H1 (cell line): ENCODE measurements around the gene ZNF689. TPM values are rescaled to one million over a fixed set of nuclear protein-coding genes. Genes with fewer than 3 reads are reported as not detected.

Source experiments
- CTCF ChIA-PET: fragments of 300-600 bp; sonication (Branson Sonifier 250); formaldehyde crosslinking; loops from one replicate; lab custom pipeline; 2021; ENCODE audit not compliant: partially characterized antibody; lab: Charles Lee
- POLR2A ChIA-PET: fragments of 300-600 bp; sonication (Branson Sonifier 250); formaldehyde crosslinking; loops from one replicate; lab custom pipeline; 2021; ENCODE audit warnings: inconsistent platforms; ENCODE audit not compliant: partially characterized antibody; lab: Charles Lee
- DNase-seq, 2 experiments: peaks; one replicate each; pipeline versions ENCODE4 v3.0.0 to v3.0.0-alpha.2; 2010 to 2022; ENCODE audit warnings: low spot score in 2 of 2, low read depth in 1 of 2, mixed read lengths in 1 of 2
- FAIRE-seq: peaks from 2 replicates; lab custom pipeline; 2011; peaks lifted over from hg19 to GRCh38; lab: Jason Lieb, UNC
- H2AFZ ChIP-seq: 2 replicates; pipeline ENCODE4 v1.8.1; 2012; ENCODE audit warnings: low read length, inconsistent platforms
- H2AK5ac ChIP-seq: 2 replicates; pipeline ENCODE4 v1.6.1; 2013; ENCODE audit warnings: low read depth, low read length
- H2BK120ac ChIP-seq: replicated peaks from 2 replicates; pipeline ENCODE3; 2013; ENCODE audit warnings: low read depth, low read length, inconsistent platforms
- H2BK12ac ChIP-seq: 2 replicates; pipeline ENCODE4 v1.6.1; 2013; ENCODE audit warnings: low read depth, low read length
- H2BK15ac ChIP-seq: 2 replicates; pipeline ENCODE4 v1.6.1; 2013; ENCODE audit warnings: low read length
- H2BK20ac ChIP-seq: 2 replicates; pipeline ENCODE4 v1.6.1; 2013; ENCODE audit warnings: low read length
- H2BK5ac ChIP-seq: 2 replicates; pipeline ENCODE4 v1.6.1; 2013; ENCODE audit warnings: low read depth, low read length
- H3K14ac ChIP-seq: 2 replicates; pipeline ENCODE4 v1.6.1; 2013; ENCODE audit warnings: inconsistent platforms; ENCODE audit not compliant: insufficient read length
- H3K18ac ChIP-seq: 2 replicates; pipeline ENCODE4 v1.6.1; 2013; ENCODE audit warnings: low read length; ENCODE audit errors: extremely low read depth
- H3K23ac ChIP-seq: 2 replicates; pipeline ENCODE4 v1.6.1; 2013; ENCODE audit warnings: inconsistent platforms; ENCODE audit not compliant: insufficient read length
- H3K23me2 ChIP-seq: 2 replicates; pipeline ENCODE4 v1.6.1; 2013; ENCODE audit warnings: low read depth, low read length
- H3K27ac ChIP-seq: 2 replicates; pipeline ENCODE4 v1.6.1; 2011; ENCODE audit warnings: low read depth, low read length, inconsistent platforms
- H3K27me3 ChIP-seq, 4 experiments: replicated peaks in 1 of 4; 1 replicate in 1 of 4; 2 replicates in 3 of 4; pipeline versions ENCODE4 v1.6.1 to v1.8.1; 2011 to 2013; ENCODE audit warnings: low read length in 3 of 4, mild to moderate bottlenecking in 3 of 4, inconsistent platforms in 2 of 4, mixed read lengths in 2 of 4, moderate library complexity in 1 of 4; ENCODE audit not compliant: control insufficient read depth in 3 of 4, insufficient read depth in 3 of 4; ENCODE audit errors: extremely low read depth in 1 of 4
- H3K36me3 ChIP-seq, 4 experiments: 2 replicates each; pipeline versions ENCODE4 v1.6.1 to v1.8.1; 2011 to 2013; ENCODE audit warnings: mild to moderate bottlenecking in 4 of 4, low read length in 3 of 4, moderate library complexity in 2 of 4, control low read depth in 1 of 4, inconsistent platforms in 1 of 4; ENCODE audit not compliant: insufficient read depth in 4 of 4, control insufficient read depth in 2 of 4
- H3K4ac ChIP-seq: replicated peaks from 2 replicates; pipeline ENCODE3; 2013; ENCODE audit warnings: low read length, low read depth, mixed read lengths, inconsistent platforms; ENCODE audit not compliant: insufficient read length
- H3K4me1 ChIP-seq, 4 experiments: replicated peaks in 1 of 4; 1 replicate in 1 of 4; 2 replicates in 3 of 4; pipeline versions ENCODE4 v1.6.1 to v1.8.1; 2011 to 2013; ENCODE audit warnings: low read length in 3 of 4, inconsistent platforms in 2 of 4, mixed read lengths in 1 of 4; ENCODE audit not compliant: insufficient read depth in 4 of 4, control insufficient read depth in 3 of 4
- H3K4me2 ChIP-seq, 2 experiments: 2 replicates each; pipeline versions ENCODE4 v1.6.1 to v1.8.1; 2011 to 2013; ENCODE audit warnings: low read depth in 2 of 2, low read length in 2 of 2, control low read depth in 1 of 2, inconsistent platforms in 1 of 2, mild to moderate bottlenecking in 1 of 2; ENCODE audit not compliant: insufficient read depth in 1 of 2
- H3K4me3 ChIP-seq, 4 experiments: fragments of 200-600, 300-600 bp in 1 of 4; sonication (generic), shearing (Covaris generic), sonication (Bioruptor Twin) in 1 of 4; 2 replicates each; pipeline versions ENCODE4 v1.5.1 to v1.8.1; 2011 to 2016; ENCODE audit warnings: low read length in 4 of 4, low read depth in 3 of 4, control low read depth in 2 of 4, inconsistent platforms in 2 of 4, mild to moderate bottlenecking in 2 of 4, mixed read lengths in 1 of 4, moderate library complexity in 1 of 4; ENCODE audit not compliant: insufficient read depth in 2 of 4; ENCODE audit errors: extremely low read depth in 1 of 4
- H3K56ac ChIP-seq: replicated peaks from 2 replicates; pipeline ENCODE3; 2013; ENCODE audit warnings: low read depth, mild to moderate bottlenecking, mixed read lengths, low read length, inconsistent platforms; ENCODE audit not compliant: insufficient read length
- H3K79me1 ChIP-seq: 2 replicates; pipeline ENCODE4 v1.6.1; 2013; ENCODE audit warnings: low read depth, low read length, control low read depth
- H3K79me2 ChIP-seq, 2 experiments: 2 replicates each; pipeline versions ENCODE4 v1.6.1 to v1.8.1; 2012 to 2013; ENCODE audit warnings: low read length in 2 of 2, mild to moderate bottlenecking in 2 of 2, inconsistent platforms in 1 of 2; ENCODE audit not compliant: insufficient read depth in 2 of 2, control insufficient read depth in 1 of 2
- H3K9ac ChIP-seq, 4 experiments: replicated peaks in 1 of 4; 1 replicate in 1 of 4; 2 replicates in 3 of 4; pipeline versions ENCODE4 v1.6.1 to v1.8.1; 2011 to 2013; ENCODE audit warnings: low read depth in 3 of 4, low read length in 3 of 4, control low read depth in 2 of 4, mild to moderate bottlenecking in 2 of 4, moderate library complexity in 2 of 4, inconsistent platforms in 1 of 4; ENCODE audit errors: extremely low read depth in 1 of 4
- H3K9me3 ChIP-seq, 2 experiments: 2 replicates each; pipeline versions ENCODE4 v1.6.1 to v1.8.1; 2012 to 2013; ENCODE audit warnings: mild to moderate bottlenecking in 2 of 2, moderate library complexity in 2 of 2, control low read depth in 1 of 2, inconsistent platforms in 1 of 2, low read depth in 1 of 2, low read length in 1 of 2, mixed read lengths in 1 of 2; ENCODE audit not compliant: insufficient read depth in 2 of 2
- H4K20me1 ChIP-seq, 2 experiments: replicated peaks in 1 of 2; 2 replicates each; pipeline versions ENCODE3 to v1.8.1; 2011 to 2013; ENCODE audit warnings: inconsistent platforms in 2 of 2, low read length in 2 of 2, mild to moderate bottlenecking in 1 of 2; ENCODE audit not compliant: insufficient read depth in 2 of 2, control insufficient read depth in 1 of 2
- H4K5ac ChIP-seq: 2 replicates; pipeline ENCODE4 v1.6.1; 2013; ENCODE audit warnings: low read length, low read depth, mixed read lengths, inconsistent platforms; ENCODE audit not compliant: insufficient read length
- H4K8ac ChIP-seq: 2 replicates; pipeline ENCODE4 v1.8.0; 2013; ENCODE audit warnings: mild to moderate bottlenecking, moderate library complexity, low read length, inconsistent platforms; ENCODE audit not compliant: insufficient read depth; ENCODE audit errors: extremely low read depth
- H4K91ac ChIP-seq: replicated peaks from 2 replicates; pipeline ENCODE3; 2013; ENCODE audit warnings: low read length, mixed read lengths, inconsistent platforms; ENCODE audit not compliant: insufficient read length
- CEBPB ChIP-seq: IDR thresholded peaks from 2 replicates; pipeline ENCODE4 v1.6.1; 2012; ENCODE audit warnings: low read depth, low read length
- PHF8 ChIP-seq: fragments of 200-600 bp; sonication (generic); conservative IDR thresholded peaks from 2 replicates; pipeline ENCODE4 v1.7.1; 2012; ENCODE audit warnings: low read depth, mild to moderate bottlenecking, inconsistent platforms, low read length, moderate library complexity
- RNF2 ChIP-seq: fragments of 200-900, 300-1000 bp; sonication (generic); IDR thresholded peaks from 2 replicates; pipeline ENCODE4 v1.7.1; 2016; ENCODE audit warnings: borderline replicate concordance, low read depth, mild to moderate bottlenecking, antibody characterized with exemption, low read length; ENCODE audit not compliant: poor library complexity, severe bottlenecking; ENCODE audit errors: missing control alignments
- RXRA ChIP-seq: IDR thresholded peaks from 2 replicates; pipeline ENCODE4 v1.6.1; 2011; ENCODE audit warnings: low read depth, mild to moderate bottlenecking, low read length, moderate library complexity; ENCODE audit not compliant: insufficient read depth
- SIX5 ChIP-seq: IDR thresholded peaks from 2 replicates; pipeline ENCODE4 v1.6.1; 2011; ENCODE audit warnings: mild to moderate bottlenecking, low read depth, low read length
- SP2 ChIP-seq: IDR thresholded peaks from 2 replicates; pipeline ENCODE4 v1.6.1; 2012; ENCODE audit warnings: mild to moderate bottlenecking, low read length, inconsistent platforms
- TBP ChIP-seq: IDR thresholded peaks from 2 replicates; pipeline ENCODE4 v1.6.1; 2011; ENCODE audit warnings: low read depth, low read length, improper control_type of control experiment
- YY1 ChIP-seq: IDR thresholded peaks from 2 replicates; pipeline ENCODE4 v1.6.1; 2011; ENCODE audit warnings: low read depth, mild to moderate bottlenecking, low read length
- WGBS, 2 experiments: shearing (Covaris generic) in 1 of 2; methylation state at CpG; one replicate each; pipeline versions ENCODE4 v1.1.6 to v1.1.7; 2013 to 2015; ENCODE audit warnings: low lambda C conversion rate in 2 of 2, mixed read lengths in 2 of 2, inconsistent platforms in 1 of 2, low coverage in 1 of 2, missing lambda C conversion rate in 1 of 2; ENCODE audit not compliant: insufficient replicate concordance in 2 of 2, insufficient coverage in 1 of 2, insufficient read length in 1 of 2; ENCODE audit errors: extremely low coverage in 1 of 2, missing lambda C conversion rate in 1 of 2; 5-methylcytosine and 5-hydroxymethylcytosine counted together
- polyA plus RNA-seq, 7 experiments: library from polyadenylated mRNA; depleted of rRNA in 3 of 7; stranded (reverse) in 5 of 7; unstranded in 2 of 7; fragments of >200 nt in 5 of 7; fragments of 200-250 nt in 2 of 7; gene quantifications; 1 replicate in 5 of 7; 2 replicates in 1 of 7; 4 replicates in 1 of 7; pipeline versions ENCODE4 v1.2.1 to v1.2.3, GENCODE V29; 2011 to 2013; ENCODE audit warnings: missing spikeins in 2 of 7, mixed read lengths in 2 of 7
- total RNA-seq: library from RNA; stranded (reverse); fragmentation: NEBNext Ultra II Directional; extraction: Animal tissue kit (Norgen Biotek cat#: 25700); gene quantifications from 2 replicates; pipeline ENCODE4 v1.2.1, GENCODE V29; 2021
- TF ChIP-seq, protein P1 (sequence below): IDR thresholded peaks from 2 replicates; pipeline ENCODE4 v1.6.1; 2012; ENCODE audit warnings: inconsistent platforms
- TF ChIP-seq, protein P2 (sequence below): IDR thresholded peaks from 2 replicates; pipeline ENCODE4 v1.6.1; 2011; ENCODE audit warnings: low read length, improper control_type of control experiment

Gene ZNF689
- total and polyA plus RNA-seq, 2 of the 8 experiments (the other 6 are each of a cell fraction or from before 2014, with no cell fraction given): 14.3 to 15.3 TPM

DNA sequence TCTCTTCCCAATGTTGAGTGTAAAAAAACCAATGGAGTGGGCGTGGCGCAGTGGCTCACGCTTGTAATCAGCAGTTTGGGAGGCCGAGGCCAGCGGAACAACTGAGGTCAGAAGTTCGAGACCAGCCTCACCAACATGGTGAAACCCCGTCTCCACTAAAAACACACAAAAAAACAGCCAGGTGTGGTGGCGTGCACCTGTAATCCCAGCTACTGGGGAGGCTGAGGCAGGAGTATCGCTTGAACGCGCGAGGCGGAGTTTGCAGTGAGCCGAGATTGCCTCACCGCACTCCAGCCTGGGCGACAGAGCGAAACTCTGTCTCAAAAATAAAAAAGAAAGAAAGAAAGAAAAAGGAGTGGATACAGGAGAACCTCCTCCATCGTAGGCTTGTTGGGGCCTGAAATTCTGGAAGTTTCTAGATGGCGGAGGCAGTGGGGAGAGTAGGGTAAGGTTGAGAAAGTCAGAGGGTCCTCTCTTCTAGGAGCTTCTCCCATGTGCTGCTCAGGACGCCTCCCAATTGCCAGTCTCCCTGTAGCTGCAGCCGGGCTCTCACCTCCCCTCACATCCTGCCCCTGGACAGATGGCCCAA, 51.3 kb downstream of the ZNF689 start:
- Histone ChIP-seq H3K14ac (no peak overlapping the region), H3K27me3 (peaks cover 0 to 3% (median 1%) of the 10 kb centered on the region in 4 experiments; a peak in 1 of 7 replicates), H2BK15ac (peak overlapping the region; percentile 7; the same call in 1 of the 2 replicates), H2BK5ac (peak overlapping the region; percentile 55; the same call in 1 of the 2 replicates), H2BK12ac (peak overlapping the region; percentile 28), H4K91ac (no peak overlapping the region), H4K20me1 (peaks cover 0 to 4% of the 10 kb centered on the region in 2 experiments), H3K4me1 (peaks cover 0 to 5% (median 2%) of the 10 kb centered on the region in 4 experiments; a peak in 2 of 7 replicates), H3K4ac (peak overlapping the region; percentile 22), H3K9me3 (no peaks in the 10 kb centered on the region), H2BK120ac (no peak overlapping the region), H3K23me2 (peaks cover 7% of the 10 kb centered on the region; the same call in 1 of the 2 replicates), H3K4me2 (peak overlapping the region; percentile 44 to 48), H2BK20ac (no peak overlapping the region), H3K18ac (peak overlapping the region; percentile 67), H3K36me3 (peaks cover 3 to 8% (median 5%) of the 10 kb centered on the region in 4 experiments; a peak in 4 of 8 replicates), H3K79me1 (no peaks in the 10 kb centered on the region), H4K8ac (peak overlapping the region; percentile 63; the same call in 1 of the 2 replicates), H3K79me2 (no peaks in the 10 kb centered on the region), H3K27ac (peak overlapping the region; percentile 47; the same call in 1 of the 2 replicates), H4K5ac (peak overlapping the region; percentile 90), H2AK5ac (no peak overlapping the region), H3K56ac (no peak overlapping the region), H2AFZ (peak overlapping the region; percentile 12; the same call in 1 of the 2 replicates), H3K4me3 (peak overlapping the region in 2 of 4 experiments; percentile 14 to 78; a peak in 3 of 8 replicates), H3K23ac (no peak overlapping the region), H3K9ac (peak overlapping the region in 3 of 4 experiments; percentile 25 to 46 (median 42); a peak in 5 of 7 replicates)
- ChIA-PET CTCF (interaction anchor here (0.8 to 3.1 kb wide), 11 partner anchors 13 to 129 kb away, joined by 3 to 23 read pairs (median 4); partner anchors contain the start of genes DCTPP1, ZNF688, ZNF747 and ZNF785), POLR2A (interaction anchor here (0.8 to 8.4 kb wide), 17 partner anchors 9 to 141 kb away, joined by 3 to 121 read pairs (median 7); partner anchors contain the start of genes PRR14, ZNF688, ZNF689 and ZNF747)
- DNase-seq (no peak), FAIRE-seq (no peak)
- 85% methylated on average over 21 of the region's 21 CpGs; no CpG with 5 or more reads in 1 of the 2 experiments for WGBS, 2 experiments
- TF ChIP-seq, protein P1, sequence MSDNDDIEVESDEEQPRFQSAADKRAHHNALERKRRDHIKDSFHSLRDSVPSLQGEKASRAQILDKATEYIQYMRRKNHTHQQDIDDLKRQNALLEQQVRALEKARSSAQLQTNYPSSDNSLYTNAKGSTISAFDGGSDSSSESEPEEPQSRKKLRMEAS: no peak
- no peak for TF ChIP-seq RNF2
- no peak for TF ChIP-seq SIX5
- TF ChIP-seq SP2: no peak
- no peak for TF ChIP-seq PHF8
- TF ChIP-seq YY1: no peak
- no peak for TF ChIP-seq CEBPB
- TF ChIP-seq TBP: no peak
- no peak for TF ChIP-seq RXRA
- TF ChIP-seq, protein P2, sequence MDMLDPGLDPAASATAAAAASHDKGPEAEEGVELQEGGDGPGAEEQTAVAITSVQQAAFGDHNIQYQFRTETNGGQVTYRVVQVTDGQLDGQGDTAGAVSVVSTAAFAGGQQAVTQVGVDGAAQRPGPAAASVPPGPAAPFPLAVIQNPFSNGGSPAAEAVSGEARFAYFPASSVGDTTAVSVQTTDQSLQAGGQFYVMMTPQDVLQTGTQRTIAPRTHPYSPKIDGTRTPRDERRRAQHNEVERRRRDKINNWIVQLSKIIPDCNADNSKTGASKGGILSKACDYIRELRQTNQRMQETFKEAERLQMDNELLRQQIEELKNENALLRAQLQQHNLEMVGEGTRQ: no peak
